DMS53 (cell line): Measurements from ENCODE around the gene GTF2A2.
A peak's percentile ranks its signal among the peaks of the same experiment; 100 is the strongest.

ENCODE experiments used
- DNase-seq: peaks from one replicate; lab custom pipeline; 2025; lab: John Stamatoyannopoulos, UW

GTF2A2 gene

GRCh38 chr15:59605994-59606393 is 51.3 kb downstream of the GTF2A2 start:
- no peak for DNase-seq

DNA sequence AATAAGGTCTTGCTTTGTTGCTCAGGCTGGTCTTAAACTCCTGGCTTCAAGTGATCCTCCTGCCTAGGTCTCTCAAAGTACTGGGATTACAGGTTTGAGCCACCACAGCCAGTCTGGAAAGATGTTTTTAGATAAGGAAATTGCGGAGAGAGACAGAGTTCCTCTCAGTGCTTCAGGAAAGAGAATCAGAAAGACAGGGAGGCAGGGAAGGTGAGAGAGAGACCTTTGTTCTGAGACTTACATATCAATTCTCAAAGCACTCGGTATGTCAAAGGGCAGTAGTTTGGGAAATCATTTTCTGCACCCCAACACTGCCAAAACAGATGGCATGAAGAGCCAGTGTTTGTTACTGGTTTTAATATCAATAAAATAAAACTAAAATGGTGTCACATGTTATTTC is 58.9 kb downstream of the GTF2A2 start:
- no peak for DNase-seq

- no peak for DNase-seq
These were observed 60.7 kb downstream of the GTF2A2 start for GRCh38 chr15:59596640-59597039.

DNA sequence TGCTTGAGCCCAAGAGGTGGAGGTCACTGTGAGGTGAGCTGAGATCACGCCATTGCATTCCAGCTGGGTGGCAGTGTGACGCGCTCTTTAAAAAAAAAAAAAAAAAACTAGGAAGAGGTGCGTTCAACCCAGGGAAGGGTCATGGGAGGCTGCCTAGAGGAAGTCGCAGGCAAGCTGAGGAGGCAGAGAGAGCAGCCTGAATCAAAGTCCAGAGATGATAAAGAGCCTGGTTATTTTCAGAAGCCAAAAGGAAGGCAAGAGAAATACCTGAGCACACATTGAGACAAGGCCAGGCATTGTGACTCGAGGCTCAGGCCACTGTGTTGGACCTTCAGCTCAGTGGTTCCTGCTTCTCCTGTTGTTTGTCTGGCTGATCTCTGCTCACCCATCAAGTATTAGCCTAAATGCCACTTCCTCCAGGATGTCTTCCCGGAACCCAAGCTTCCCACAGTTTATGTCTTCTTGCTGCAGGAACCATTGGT is 61.8 kb downstream of the GTF2A2 start:
- DNase-seq = peak; percentile 12

- DNase-seq = no peak
These were observed 62.3 kb downstream of the GTF2A2 start for GRCh38 chr15:59594991-59595390.

DNA sequence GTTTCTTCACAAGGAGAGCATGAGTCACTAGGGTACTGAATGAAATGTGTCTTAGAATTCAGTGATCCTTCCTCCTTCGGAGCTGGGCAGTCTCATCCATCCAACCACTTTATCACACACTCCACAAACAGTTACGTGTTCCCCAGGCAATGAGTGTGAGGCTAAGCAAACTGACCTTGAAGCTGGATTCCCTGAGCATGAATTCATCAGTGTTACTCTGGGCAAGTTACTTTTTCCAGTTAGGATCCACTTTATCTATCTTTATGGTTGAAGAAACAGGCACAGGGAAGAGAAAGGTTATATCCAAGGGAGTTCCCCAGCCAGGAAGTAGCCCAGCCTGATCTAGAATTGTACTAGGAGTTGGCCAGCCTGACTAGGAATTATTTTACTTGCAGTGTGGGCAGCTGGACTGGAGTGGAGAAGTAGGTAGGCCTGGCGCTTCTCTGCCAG is 62.8 kb downstream of the GTF2A2 start:
- peak; percentile 69 for DNase-seq

GRCh38 chr15:59591356-59591755 is 66.0 kb downstream of the GTF2A2 start:
- no peak for DNase-seq

DNA sequence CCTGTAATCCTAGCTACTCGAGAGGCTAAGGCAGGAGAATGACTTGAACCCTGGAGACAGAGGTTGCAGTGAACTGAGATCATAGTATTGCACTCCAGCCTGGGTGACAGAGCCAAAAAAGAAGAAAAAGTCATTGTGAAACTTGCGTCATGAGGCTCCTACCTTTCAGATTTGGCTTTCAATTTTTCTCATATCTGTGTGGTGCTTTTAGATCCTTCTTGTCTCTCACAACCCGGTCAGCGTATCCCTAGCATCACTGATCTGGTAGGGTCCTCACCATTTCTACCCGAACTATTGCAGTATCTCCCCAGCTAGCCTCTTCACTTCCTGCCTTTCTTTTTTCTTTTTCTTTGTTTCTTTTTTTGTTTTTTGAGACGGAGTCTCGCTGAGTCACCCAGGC is 67.3 kb downstream of the GTF2A2 start:
- DNase-seq = no peak
